K562 (cell line): Measurements from ENCODE around the gene RCOR2. TPM values are rescaled to one million over a fixed set of nuclear protein-coding genes. Genes with fewer than 3 reads are reported as not detected.
A peak's percentile ranks its signal among the peaks of the same experiment; 100 is the strongest.

Experiments
- CEBPG ChIP-seq, 3 experiments: fragments of 200-800 bp in 1 of 3; sonication (Bioruptor generic) in 1 of 3; sonication (generic) in 1 of 3; formaldehyde crosslinking in 1 of 3; IDR thresholded peaks in 2 of 3; conservative IDR thresholded peaks in 1 of 3; 2 replicates each; pipeline versions ENCODE4 v1.6.1 to v1.8.0; 2016 to 2022; ENCODE audit warnings: missing compliant biosample characterization in 2 of 3, missing genetic modification characterization in 2 of 3, mild to moderate bottlenecking in 1 of 3, missing genetic modification reagents in 1 of 3
- DMBX1 ChIP-seq: fragments of 250-450 bp; sonication (Bioruptor Pico); IDR thresholded peaks from 2 replicates; pipeline ENCODE4 v1.8.0; 2022; ENCODE audit warnings: inconsistent platforms, mild to moderate bottlenecking, moderate library complexity, borderline replicate concordance
- ETV1 ChIP-seq: fragments of 450-650 bp; conservative IDR thresholded peaks from 2 replicates; pipeline ENCODE4 v1.6.1; 2016; ENCODE audit warnings: missing genetic modification characterization, control low read depth, low read depth, missing compliant biosample characterization
- ETV6 ChIP-seq, 3 experiments: fragments of 150-350 bp in 1 of 3; sonication (generic) in 1 of 3; formaldehyde crosslinking in 1 of 3; IDR thresholded peaks; 2 replicates each; pipeline versions ENCODE4 v1.6.1 to v1.8.0; 2014 to 2022; ENCODE audit warnings: borderline replicate concordance in 2 of 3, low read depth in 2 of 3, antibody characterized with exemption in 1 of 3, low read length in 1 of 3, mild to moderate bottlenecking in 1 of 3, missing genetic modification reagents in 1 of 3
- GABPB1 ChIP-seq: sonication (generic); formaldehyde crosslinking; IDR thresholded peaks from 2 replicates; pipeline ENCODE4 v1.8.0; 2022; ENCODE audit warnings: mild to moderate bottlenecking, missing genetic modification reagents
- PHF21A ChIP-seq: fragments of 450-650 bp; IDR thresholded peaks from 2 replicates; pipeline ENCODE4 v1.6.1; 2017; ENCODE audit warnings: low read depth, borderline replicate concordance
- RAD51 ChIP-seq: fragments of 450-650 bp; IDR thresholded peaks from 2 replicates; pipeline ENCODE4 v1.7.1; 2016; ENCODE audit warnings: low read depth, mild to moderate bottlenecking, borderline replicate concordance
- RBFOX2 ChIP-seq: fragments of 200-400 bp; formaldehyde crosslinking; IDR thresholded peaks from 2 replicates; pipeline ENCODE4 v1.6.1; 2017; ENCODE audit warnings: low read depth, mild to moderate bottlenecking, low read length, moderate library complexity
- SREBF1 ChIP-seq: fragments of 150-350 bp; IDR thresholded peaks from 2 replicates; pipeline ENCODE4 v1.6.1; 2014; ENCODE audit warnings: antibody characterized with exemption, low read depth, low read length, borderline replicate concordance
- TAF1 ChIP-seq: IDR thresholded peaks from 2 replicates; pipeline ENCODE4 v1.6.1; 2011; ENCODE audit warnings: mild to moderate bottlenecking, low read length, moderate library complexity; ENCODE audit not compliant: insufficient read depth, control insufficient read depth, severe bottlenecking; ENCODE audit errors: extremely low read depth
- YBX1 ChIP-seq: fragments of 450-650 bp; IDR thresholded peaks from 2 replicates; pipeline ENCODE4 v1.7.1; 2016; ENCODE audit warnings: mild to moderate bottlenecking
- ZC3H4 ChIP-seq: sonication (generic); formaldehyde crosslinking; IDR thresholded peaks from 2 replicates; pipeline ENCODE4 v1.9.0; 2021; ENCODE audit warnings: missing genetic modification reagents, borderline replicate concordance
- ZKSCAN3 ChIP-seq: fragments of 250-450 bp; sonication (Bioruptor Pico); IDR thresholded peaks from 2 replicates; pipeline ENCODE4 v1.4.0; 2020
- ZNF165 ChIP-seq: fragments of 250-450 bp; sonication (Bioruptor Pico); IDR thresholded peaks from 2 replicates; pipeline ENCODE4 v1.4.0; 2020; ENCODE audit warnings: borderline replicate concordance
- ZNF696 ChIP-seq: fragments of 250-450 bp; sonication (Bioruptor Pico); conservative IDR thresholded peaks from 2 replicates; pipeline ENCODE4 v1.4.0; 2020; ENCODE audit warnings: mild to moderate bottlenecking, moderate library complexity
- ZNF75A ChIP-seq: fragments of 450-650 bp; formaldehyde crosslinking; IDR thresholded peaks from 2 replicates; pipeline ENCODE4 v1.4.0; 2020; ENCODE audit warnings: mild to moderate bottlenecking
- ZNF77 ChIP-seq: fragments of 250-450 bp; sonication (Bioruptor Pico); IDR thresholded peaks from 2 replicates; pipeline ENCODE4 v1.5.0; 2020
- polyA plus RNA-seq, 8 experiments: library from polyadenylated mRNA; depleted of rRNA in 4 of 8; stranded (reverse) in 5 of 8; unstranded in 3 of 8; fragments of >200 nt; fragmentation: Nextera tagmentation in 2 of 8; fragmentation: Illumina TruSeq in 1 of 8; extraction: Ambion mirVana in 2 of 8; extraction: Trizol in 1 of 8; gene quantifications; 2 replicates each; pipeline versions ENCODE4 v1.2.1 to v1.2.3, GENCODE V29; 2011 to 2014; ENCODE audit warnings: inconsistent platforms in 1 of 8, missing spikeins in 1 of 8
- total RNA-seq, 7 experiments: library from RNA; depleted of rRNA in 6 of 7; stranded (reverse); fragments of >200 nt in 6 of 7; fragmentation: Illumina TruSeq in 2 of 7; extraction: Trizol in 2 of 7; gene quantifications; 2 replicates each; pipeline versions ENCODE4 v1.2.1 to v1.2.3, GENCODE V29; 2011 to 2021; ENCODE audit warnings: low replicate concordance in 1 of 7
- TF ChIP-seq, protein P1 (sequence below): sonication (generic); formaldehyde crosslinking; IDR thresholded peaks from 2 replicates; pipeline ENCODE4 v1.8.1; 2023; ENCODE audit warnings: mild to moderate bottlenecking, missing genetic modification reagents
- TF ChIP-seq, protein P2 (sequence below): fragments of 250-450 bp; sonication (Bioruptor Pico); IDR thresholded peaks from 2 replicates; pipeline ENCODE4 v1.4.0; 2020; ENCODE audit warnings: mild to moderate bottlenecking, moderate library complexity, borderline replicate concordance
- TF ChIP-seq, protein P3 (sequence below): fragments of 250-450 bp; sonication (Bioruptor Pico); IDR thresholded peaks from 2 replicates; pipeline ENCODE4 v1.5.0; 2022; ENCODE audit warnings: mild to moderate bottlenecking

Gene RCOR2
- total and polyA plus RNA-seq, 9 of the 15 experiments (the other 6 are each of a cell fraction or from before 2014, with no cell fraction given) = 0.04 to 6.5 (median 2.5) TPM; not detected in 1

DNA sequence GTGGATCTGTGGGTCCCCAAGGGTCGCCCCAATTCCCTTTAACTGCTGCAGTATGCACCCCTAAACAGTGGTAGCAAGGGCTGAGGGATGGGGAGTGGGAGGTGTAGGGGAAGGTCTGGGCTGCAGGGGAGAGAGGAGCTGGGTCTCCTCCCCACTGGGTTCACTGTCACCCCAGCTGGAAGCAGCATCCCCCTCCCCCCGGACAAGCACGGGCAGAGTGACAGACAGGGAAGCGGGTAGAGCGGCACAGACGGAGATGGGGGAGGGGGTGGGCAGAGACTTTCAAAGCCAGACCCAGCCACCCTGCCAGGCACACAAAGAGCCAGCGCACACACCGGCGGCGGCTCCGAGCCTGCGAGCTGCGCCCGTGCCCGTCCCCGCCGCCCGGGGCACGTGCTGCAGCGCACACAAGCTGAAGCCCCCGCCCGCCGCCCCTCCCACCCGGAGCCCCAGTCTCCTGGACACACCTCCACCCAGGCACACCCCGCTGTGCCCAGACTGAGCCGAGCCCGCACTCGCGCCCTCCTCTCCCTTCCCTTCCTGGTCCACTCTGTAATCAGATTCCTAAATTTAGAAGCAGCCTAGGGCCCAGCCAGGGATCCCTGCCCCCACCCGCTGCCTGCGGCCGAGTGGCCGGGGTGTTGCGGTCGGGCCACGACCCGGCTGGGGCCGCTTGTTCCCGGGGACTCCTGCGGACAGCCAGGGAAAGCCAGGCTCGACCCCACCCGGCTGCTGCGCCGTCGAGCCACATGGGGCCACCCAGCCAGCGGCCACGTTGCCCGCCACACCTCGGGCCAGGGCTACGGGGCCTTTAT is 935 bp upstream of the RCOR2 start (continued):
- TF ChIP-seq ZKSCAN3 (CRISPR knock-in tag) (no peak), SREBF1 (no peak), RAD51 (no peak), GABPB1 (CRISPR knock-in tag) (0 out of 2 replicates have a peak, but pooled peaks have one; percentile 39), YBX1 (no peak), ZNF165 (CRISPR knock-in tag) (no peak), CEBPG (CRISPR knock-in tag; IDR thresholded peaks at IDR 0.05) (no peak), CEBPG (tag; conservative IDR thresholded peaks at IDR 0.05 in 1 of 2, IDR thresholded peaks at IDR 0.05 in 1 of 2) (no peak), ZC3H4 (no peak), ZNF75A (CRISPR knock-in tag) (no peak), RBFOX2 (peak; percentile 72), ETV6 (IDR thresholded peaks at IDR 0.05; ENCODE audit: borderline replicate concordance in 1 of 2, low read depth in 2 of 2, low read length in 1 of 2) (no peak), ETV6 (CRISPR knock-in tag; IDR thresholded peaks at IDR 0.05; ENCODE audit: borderline replicate concordance) (no peak), ZNF77 (no peak), TAF1 (peak; percentile 45), DMBX1 (CRISPR knock-in tag) (no peak), PHF21A (no peak; the same call in 1 of the 2 replicates), ETV1 (tag) (no peak), ZNF696 (CRISPR knock-in tag) (no peak)
- TF ChIP-seq, protein P1, sequence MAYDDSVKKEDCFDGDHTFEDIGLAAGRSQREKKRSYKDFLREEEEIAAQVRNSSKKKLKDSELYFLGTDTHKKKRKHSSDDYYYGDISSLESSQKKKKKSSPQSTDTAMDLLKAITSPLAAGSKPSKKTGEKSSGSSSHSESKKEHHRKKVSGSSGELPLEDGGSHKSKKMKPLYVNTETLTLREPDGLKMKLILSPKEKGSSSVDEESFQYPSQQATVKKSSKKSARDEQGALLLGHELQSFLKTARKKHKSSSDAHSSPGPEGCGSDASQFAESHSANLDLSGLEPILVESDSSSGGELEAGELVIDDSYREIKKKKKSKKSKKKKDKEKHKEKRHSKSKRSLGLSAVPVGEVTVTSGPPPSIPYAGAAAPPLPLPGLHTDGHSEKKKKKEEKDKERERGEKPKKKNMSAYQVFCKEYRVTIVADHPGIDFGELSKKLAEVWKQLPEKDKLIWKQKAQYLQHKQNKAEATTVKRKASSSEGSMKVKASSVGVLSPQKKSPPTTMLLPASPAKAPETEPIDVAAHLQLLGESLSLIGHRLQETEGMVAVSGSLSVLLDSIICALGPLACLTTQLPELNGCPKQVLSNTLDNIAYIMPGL (CRISPR knock-in tag) = no peak
- TF ChIP-seq, protein P2, sequence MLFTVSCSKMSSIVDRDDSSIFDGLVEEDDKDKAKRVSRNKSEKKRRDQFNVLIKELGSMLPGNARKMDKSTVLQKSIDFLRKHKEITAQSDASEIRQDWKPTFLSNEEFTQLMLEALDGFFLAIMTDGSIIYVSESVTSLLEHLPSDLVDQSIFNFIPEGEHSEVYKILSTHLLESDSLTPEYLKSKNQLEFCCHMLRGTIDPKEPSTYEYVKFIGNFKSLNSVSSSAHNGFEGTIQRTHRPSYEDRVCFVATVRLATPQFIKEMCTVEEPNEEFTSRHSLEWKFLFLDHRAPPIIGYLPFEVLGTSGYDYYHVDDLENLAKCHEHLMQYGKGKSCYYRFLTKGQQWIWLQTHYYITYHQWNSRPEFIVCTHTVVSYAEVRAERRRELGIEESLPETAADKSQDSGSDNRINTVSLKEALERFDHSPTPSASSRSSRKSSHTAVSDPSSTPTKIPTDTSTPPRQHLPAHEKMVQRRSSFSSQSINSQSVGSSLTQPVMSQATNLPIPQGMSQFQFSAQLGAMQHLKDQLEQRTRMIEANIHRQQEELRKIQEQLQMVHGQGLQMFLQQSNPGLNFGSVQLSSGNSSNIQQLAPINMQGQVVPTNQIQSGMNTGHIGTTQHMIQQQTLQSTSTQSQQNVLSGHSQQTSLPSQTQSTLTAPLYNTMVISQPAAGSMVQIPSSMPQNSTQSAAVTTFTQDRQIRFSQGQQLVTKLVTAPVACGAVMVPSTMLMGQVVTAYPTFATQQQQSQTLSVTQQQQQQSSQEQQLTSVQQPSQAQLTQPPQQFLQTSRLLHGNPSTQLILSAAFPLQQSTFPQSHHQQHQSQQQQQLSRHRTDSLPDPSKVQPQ (CRISPR knock-in tag) = no peak
- TF ChIP-seq, protein P3, sequence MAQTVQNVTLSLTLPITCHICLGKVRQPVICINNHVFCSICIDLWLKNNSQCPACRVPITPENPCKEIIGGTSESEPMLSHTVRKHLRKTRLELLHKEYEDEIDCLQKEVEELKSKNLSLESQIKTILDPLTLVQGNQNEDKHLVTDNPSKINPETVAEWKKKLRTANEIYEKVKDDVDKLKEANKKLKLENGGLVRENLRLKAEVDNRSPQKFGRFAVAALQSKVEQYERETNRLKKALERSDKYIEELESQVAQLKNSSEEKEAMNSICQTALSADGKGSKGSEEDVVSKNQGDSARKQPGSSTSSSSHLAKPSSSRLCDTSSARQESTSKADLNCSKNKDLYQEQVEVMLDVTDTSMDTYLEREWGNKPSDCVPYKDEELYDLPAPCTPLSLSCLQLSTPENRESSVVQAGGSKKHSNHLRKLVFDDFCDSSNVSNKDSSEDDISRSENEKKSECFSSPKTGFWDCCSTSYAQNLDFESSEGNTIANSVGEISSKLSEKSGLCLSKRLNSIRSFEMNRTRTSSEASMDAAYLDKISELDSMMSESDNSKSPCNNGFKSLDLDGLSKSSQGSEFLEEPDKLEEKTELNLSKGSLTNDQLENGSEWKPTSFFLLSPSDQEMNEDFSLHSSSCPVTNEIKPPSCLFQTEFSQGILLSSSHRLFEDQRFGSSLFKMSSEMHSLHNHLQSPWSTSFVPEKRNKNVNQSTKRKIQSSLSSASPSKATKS = no peak
